ENCODE results near the gene SOST. TPM values are rescaled to one million over a fixed set of nuclear protein-coding genes. Genes with fewer than 3 reads are reported as not detected.
A peak's percentile ranks its signal among the peaks of the same experiment; 100 is the strongest.

Gene SOST
- total RNA-seq, 1 experiment from 2014 or later: 0.07 TPM

GRCh38 chr17:43736389-43736788 lies 22.2 kb downstream of the SOST start:
- ChIA-PET CTCF (interaction anchor here (0.8 to 1.3 kb wide), 3 partner anchors 23 to 174 kb away, joined by 3 to 5 read pairs (median 3); no protein-coding TSS in a partner anchor), POLR2A (no interaction called here)
- Mint-ChIP-seq H3K36me3 (peaks cover 18% of the 10 kb centered on the region), H3K27ac (peak overlapping the region; percentile 32; the same call in 1 of the 2 replicates), H3K4me3 (no peak overlapping the region), H3K27me3 (ENCODE audit: low read depth) (no peaks in the 10 kb centered on the region), H3K9me3 (peaks cover 23% of the 10 kb centered on the region), H3K4me1 (peaks cover 16% of the 10 kb centered on the region)
- no peak for TF ChIP-seq OVOL2 (CRISPR knock-in tag; IDR thresholded peaks at IDR 0.05; ENCODE audit: borderline replicate concordance)
- TF ChIP-seq ETV6 (CRISPR knock-in tag; IDR thresholded peaks at IDR 0.05): no peak
- TF ChIP-seq, protein P1, sequence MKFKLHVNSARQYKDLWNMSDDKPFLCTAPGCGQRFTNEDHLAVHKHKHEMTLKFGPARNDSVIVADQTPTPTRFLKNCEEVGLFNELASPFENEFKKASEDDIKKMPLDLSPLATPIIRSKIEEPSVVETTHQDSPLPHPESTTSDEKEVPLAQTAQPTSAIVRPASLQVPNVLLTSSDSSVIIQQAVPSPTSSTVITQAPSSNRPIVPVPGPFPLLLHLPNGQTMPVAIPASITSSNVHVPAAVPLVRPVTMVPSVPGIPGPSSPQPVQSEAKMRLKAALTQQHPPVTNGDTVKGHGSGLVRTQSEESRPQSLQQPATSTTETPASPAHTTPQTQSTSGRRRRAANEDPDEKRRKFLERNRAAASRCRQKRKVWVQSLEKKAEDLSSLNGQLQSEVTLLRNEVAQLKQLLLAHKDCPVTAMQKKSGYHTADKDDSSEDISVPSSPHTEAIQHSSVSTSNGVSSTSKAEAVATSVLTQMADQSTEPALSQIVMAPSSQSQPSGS (CRISPR knock-in tag; IDR thresholded peaks at IDR 0.05; ENCODE audit: borderline replicate concordance, low read depth): no peak
- no peak for TF ChIP-seq SMAD4 (CRISPR knock-in tag; IDR thresholded peaks at IDR 0.05)
- ATAC-seq: no peak; the same call in 1 of the 2 replicates
- no peak for DNase-seq (ENCODE audit: low spot score)

DNA sequence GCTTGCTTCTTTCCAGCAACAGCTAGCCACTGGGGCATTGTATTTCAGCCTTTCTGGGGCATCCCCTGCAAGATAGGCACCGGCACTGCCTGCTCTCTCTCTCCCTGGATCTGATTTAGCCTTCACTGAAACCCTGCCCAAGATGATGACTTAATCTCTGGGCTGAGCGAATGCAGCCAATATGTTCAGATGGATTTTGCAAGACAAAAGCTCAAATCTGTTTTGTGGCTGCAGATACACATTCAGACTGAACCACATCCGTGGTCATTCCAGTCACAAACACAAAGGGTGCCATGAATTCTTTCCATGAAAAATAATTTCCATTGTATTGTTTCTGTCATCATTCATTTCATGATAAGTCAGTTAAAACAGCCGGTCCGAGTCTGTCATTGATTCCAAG lies 24.2 kb downstream of the SOST start:
- H3K4me1 Mint-ChIP-seq: peaks cover 20% of the 10 kb centered on the region
- ChIA-PET CTCF (no interaction called here), POLR2A (no interaction called here)
- ATAC-seq (no peak), DNase-seq (ENCODE audit: low spot score) (no peak)
- peaks cover 3% of the 10 kb centered on the region for H3K27me3 Mint-ChIP-seq (ENCODE audit: low read depth)
- H3K27ac Mint-ChIP-seq: no peak overlapping the region
- H3K4me3 Mint-ChIP-seq: no peak overlapping the region
- peaks cover 22% of the 10 kb centered on the region for H3K36me3 Mint-ChIP-seq
- TF ChIP-seq TEAD4 (CRISPR knock-in tag; IDR thresholded peaks at IDR 0.05) (no peak), GRHL2 (CRISPR knock-in tag; IDR thresholded peaks at IDR 0.05; ENCODE audit: insufficient replicate concordance, severe bottlenecking) (no peak), CREB1 (CRISPR knock-in tag; IDR thresholded peaks at IDR 0.05) (no peak)
- peaks cover 38% of the 10 kb centered on the region for H3K9me3 Mint-ChIP-seq

GRCh38 chr17:43733956-43734355 lies 24.6 kb downstream of the SOST start:
- ATAC-seq: no peak
- POLR2A ChIA-PET: interaction anchor here (0.6 kb wide), 1 partner anchor 172 kb away, joined by 5 read pairs; no protein-coding TSS in a partner anchor
- CTCF ChIA-PET: no interaction called here
- no peak for TF ChIP-seq SOX15 (CRISPR knock-in tag; IDR thresholded peaks at IDR 0.05)
- no peak for TF ChIP-seq ZNF671 (CRISPR knock-in tag; IDR thresholded peaks at IDR 0.05)
- H3K36me3 Mint-ChIP-seq: peaks cover 22% of the 10 kb centered on the region
- no peak overlapping the region for H3K27ac Mint-ChIP-seq
- H3K4me1 Mint-ChIP-seq: peaks cover 20% of the 10 kb centered on the region
- H3K4me3 Mint-ChIP-seq: no peak overlapping the region
- H3K9me3 Mint-ChIP-seq: peaks cover 38% of the 10 kb centered on the region
- no peak for DNase-seq (ENCODE audit: low spot score)
- peaks cover 3% of the 10 kb centered on the region for H3K27me3 Mint-ChIP-seq (ENCODE audit: low read depth)

DNA sequence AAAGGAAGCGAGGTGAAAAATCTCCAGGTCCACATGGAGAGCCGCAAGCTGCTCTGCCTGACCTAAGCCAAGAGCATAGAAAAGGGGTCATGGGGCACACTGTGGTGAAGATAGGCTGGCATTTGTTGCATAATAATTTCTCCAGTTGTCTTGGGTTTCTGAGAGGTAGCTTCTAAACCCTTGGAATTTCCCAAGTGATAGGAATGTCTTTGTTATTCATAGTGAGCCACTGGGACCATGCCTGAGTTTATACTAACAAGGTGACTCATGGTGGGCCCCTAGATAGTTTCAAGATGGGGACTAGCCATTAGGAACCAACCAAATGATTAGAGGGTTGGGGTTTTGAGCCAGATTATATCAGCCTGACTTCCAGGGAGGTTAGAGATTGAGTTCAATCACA lies 25.6 kb downstream of the SOST start:
- H3K27me3 Mint-ChIP-seq (ENCODE audit: low read depth): peaks cover 3% of the 10 kb centered on the region
- CTCF ChIA-PET: interaction anchor here (0.7 to 1.6 kb wide), 2 partner anchors 19 to 27 kb away, joined by 4 read pairs; no protein-coding TSS in a partner anchor
- no peak for DNase-seq (ENCODE audit: low spot score)

More for the DNA sequence above, 25.6 kb downstream of the SOST start:
- TF ChIP-seq EMX1 (CRISPR knock-in tag; IDR thresholded peaks at IDR 0.05) (no peak), JAZF1 (CRISPR knock-in tag; IDR thresholded peaks at IDR 0.05) (no peak), GRHL2 (CRISPR knock-in tag; IDR thresholded peaks at IDR 0.05; ENCODE audit: insufficient replicate concordance, severe bottlenecking) (no peak), ELF4 (CRISPR knock-in tag; IDR thresholded peaks at IDR 0.05; ENCODE audit: low read depth) (no peak), TEAD1 (CRISPR knock-in tag; IDR thresholded peaks at IDR 0.05) (no peak), USF2 (CRISPR knock-in tag; IDR thresholded peaks at IDR 0.05) (no peak), ZNF138 (CRISPR knock-in tag; conservative IDR thresholded peaks at IDR 0.05) (no peak), NFYB (CRISPR knock-in tag; conservative IDR thresholded peaks at IDR 0.05; ENCODE audit: low read depth) (no peak), NR1H2 (CRISPR knock-in tag; IDR thresholded peaks at IDR 0.05) (no peak), ATF1 (CRISPR knock-in tag; IDR thresholded peaks at IDR 0.05) (no peak), CREM (CRISPR knock-in tag; IDR thresholded peaks at IDR 0.05) (no peak)
- TF ChIP-seq, protein P2, sequence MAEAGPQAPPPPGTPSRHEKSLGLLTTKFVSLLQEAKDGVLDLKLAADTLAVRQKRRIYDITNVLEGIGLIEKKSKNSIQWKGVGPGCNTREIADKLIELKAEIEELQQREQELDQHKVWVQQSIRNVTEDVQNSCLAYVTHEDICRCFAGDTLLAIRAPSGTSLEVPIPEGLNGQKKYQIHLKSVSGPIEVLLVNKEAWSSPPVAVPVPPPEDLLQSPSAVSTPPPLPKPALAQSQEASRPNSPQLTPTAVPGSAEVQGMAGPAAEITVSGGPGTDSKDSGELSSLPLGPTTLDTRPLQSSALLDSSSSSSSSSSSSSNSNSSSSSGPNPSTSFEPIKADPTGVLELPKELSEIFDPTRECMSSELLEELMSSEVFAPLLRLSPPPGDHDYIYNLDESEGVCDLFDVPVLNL (CRISPR knock-in tag; IDR thresholded peaks at IDR 0.05; ENCODE audit: borderline replicate concordance, low read depth): no peak
- TF ChIP-seq, protein P3, sequence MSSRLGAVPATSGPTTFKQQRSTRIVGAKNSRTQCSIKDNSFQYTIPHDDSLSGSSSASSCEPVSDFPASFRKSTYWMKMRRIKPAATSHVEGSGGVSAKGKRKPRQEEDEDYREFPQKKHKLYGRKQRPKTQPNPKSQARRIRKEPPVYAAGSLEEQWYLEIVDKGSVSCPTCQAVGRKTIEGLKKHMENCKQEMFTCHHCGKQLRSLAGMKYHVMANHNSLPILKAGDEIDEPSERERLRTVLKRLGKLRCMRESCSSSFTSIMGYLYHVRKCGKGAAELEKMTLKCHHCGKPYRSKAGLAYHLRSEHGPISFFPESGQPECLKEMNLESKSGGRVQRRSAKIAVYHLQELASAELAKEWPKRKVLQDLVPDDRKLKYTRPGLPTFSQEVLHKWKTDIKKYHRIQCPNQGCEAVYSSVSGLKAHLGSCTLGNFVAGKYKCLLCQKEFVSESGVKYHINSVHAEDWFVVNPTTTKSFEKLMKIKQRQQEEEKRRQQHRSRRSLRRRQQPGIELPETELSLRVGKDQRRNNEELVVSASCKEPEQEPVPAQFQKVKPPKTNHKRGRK (CRISPR knock-in tag; IDR thresholded peaks at IDR 0.05; ENCODE audit: borderline replicate concordance): no peak
- TF ChIP-seq, protein P4, sequence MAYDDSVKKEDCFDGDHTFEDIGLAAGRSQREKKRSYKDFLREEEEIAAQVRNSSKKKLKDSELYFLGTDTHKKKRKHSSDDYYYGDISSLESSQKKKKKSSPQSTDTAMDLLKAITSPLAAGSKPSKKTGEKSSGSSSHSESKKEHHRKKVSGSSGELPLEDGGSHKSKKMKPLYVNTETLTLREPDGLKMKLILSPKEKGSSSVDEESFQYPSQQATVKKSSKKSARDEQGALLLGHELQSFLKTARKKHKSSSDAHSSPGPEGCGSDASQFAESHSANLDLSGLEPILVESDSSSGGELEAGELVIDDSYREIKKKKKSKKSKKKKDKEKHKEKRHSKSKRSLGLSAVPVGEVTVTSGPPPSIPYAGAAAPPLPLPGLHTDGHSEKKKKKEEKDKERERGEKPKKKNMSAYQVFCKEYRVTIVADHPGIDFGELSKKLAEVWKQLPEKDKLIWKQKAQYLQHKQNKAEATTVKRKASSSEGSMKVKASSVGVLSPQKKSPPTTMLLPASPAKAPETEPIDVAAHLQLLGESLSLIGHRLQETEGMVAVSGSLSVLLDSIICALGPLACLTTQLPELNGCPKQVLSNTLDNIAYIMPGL (CRISPR knock-in tag; IDR thresholded peaks at IDR 0.05): no peak
- peak; percentile 71; the same call in 1 of the 2 replicates for ATAC-seq
- Mint-ChIP-seq H3K4me3 (no peak overlapping the region), H3K4me1 (peaks cover 20% of the 10 kb centered on the region), H3K9me3 (peaks cover 38% of the 10 kb centered on the region), H3K27ac (no peak overlapping the region), H3K36me3 (peaks cover 22% of the 10 kb centered on the region)
- POLR2A ChIA-PET: no interaction called here

Measured in WTC11 (cell line).